ENCODE results near the gene VPS26B. TPM values are rescaled to one million over a fixed set of nuclear protein-coding genes. Genes with fewer than 3 reads are reported as not detected.
"Not testable (repeated sequence)": the region's sequence is repeated elsewhere in the genome, so short reads cannot be mapped to it uniquely, and the experiment has no call there.

VPS26B gene
- total RNA-seq, 1 donor, result 36.5 TPM

- H3K4me1 ChIP-seq (ENCODE audit: insufficient read depth, low read length), result no peaks in the 10 kb centered on the region
- no peaks in the 10 kb centered on the region for H3K9me3 ChIP-seq (ENCODE audit: low read depth, low read length)
- H3K4me3 ChIP-seq (ENCODE audit: low read length), result no peak overlapping the region
- H3K27me3 ChIP-seq (ENCODE audit: insufficient read depth, low read length), result no peaks in the 10 kb centered on the region
Observed at GRCh38 chr11:134244593-134244992, 20.1 kb downstream of the VPS26B start.

- H3K4me1 ChIP-seq (ENCODE audit: insufficient read depth, low read length), result peaks cover 5% of the 10 kb centered on the region
- no peaks in the 10 kb centered on the region for H3K9me3 ChIP-seq (ENCODE audit: low read depth, low read length)
- H3K4me3 ChIP-seq (ENCODE audit: low read length), result no peak overlapping the region
- no peaks in the 10 kb centered on the region for H3K27me3 ChIP-seq (ENCODE audit: insufficient read depth, low read length)
Observed at GRCh38 chr11:134245434-134245833, 21.0 kb downstream of the VPS26B start.

GRCh38 chr11:134246100-134246499, 21.6 kb downstream of the VPS26B start:
- Histone ChIP-seq H3K4me3 (ENCODE audit: low read length) (no peak overlapping the region), H3K9me3 (ENCODE audit: low read depth, low read length) (no peaks in the 10 kb centered on the region), H3K27me3 (ENCODE audit: insufficient read depth, low read length) (no peaks in the 10 kb centered on the region), H3K4me1 (ENCODE audit: insufficient read depth, low read length) (peaks cover 11% of the 10 kb centered on the region)

- Histone ChIP-seq H3K9me3 (ENCODE audit: low read depth, low read length) (no peaks in the 10 kb centered on the region), H3K4me1 (ENCODE audit: insufficient read depth, low read length) (peaks cover 11% of the 10 kb centered on the region), H3K27me3 (ENCODE audit: insufficient read depth, low read length) (no peaks in the 10 kb centered on the region), H3K4me3 (ENCODE audit: low read length) (no peak overlapping the region)
Observed at GRCh38 chr11:134246678-134247077, 22.2 kb downstream of the VPS26B start.

GRCh38 chr11:134248910-134249480, 24.5 kb downstream of the VPS26B start:
- Histone ChIP-seq H3K4me3 (ENCODE audit: low read length) (no peak overlapping the region), H3K4me1 (ENCODE audit: insufficient read depth, low read length) (peaks cover 26% of the 10 kb centered on the region), H3K9me3 (ENCODE audit: low read depth, low read length) (no peaks in the 10 kb centered on the region), H3K27me3 (ENCODE audit: insufficient read depth, low read length) (no peaks in the 10 kb centered on the region)

- no peak overlapping the region for H3K4me3 ChIP-seq (ENCODE audit: low read length)
- H3K9me3 ChIP-seq (ENCODE audit: low read depth, low read length), result no peaks in the 10 kb centered on the region
- H3K27me3 ChIP-seq (ENCODE audit: insufficient read depth, low read length), result no peaks in the 10 kb centered on the region
- peaks cover 36% of the 10 kb centered on the region for H3K4me1 ChIP-seq (ENCODE audit: insufficient read depth, low read length)
Observed at GRCh38 chr11:134250246-134250645, 25.8 kb downstream of the VPS26B start.

GRCh38 chr11:134250675-134251074, 26.2 kb downstream of the VPS26B start:
- Histone ChIP-seq H3K4me3 (ENCODE audit: low read length) (no peak overlapping the region), H3K9me3 (ENCODE audit: low read depth, low read length) (no peaks in the 10 kb centered on the region), H3K27me3 (ENCODE audit: insufficient read depth, low read length) (no peaks in the 10 kb centered on the region), H3K4me1 (ENCODE audit: insufficient read depth, low read length) (peaks cover 40% of the 10 kb centered on the region)

GRCh38 chr11:134252346-134253187, 28.1 kb downstream of the VPS26B start:
- Histone ChIP-seq H3K27me3 (ENCODE audit: insufficient read depth, low read length) (no peaks in the 10 kb centered on the region), H3K4me1 (ENCODE audit: insufficient read depth, low read length) (peaks cover 40% of the 10 kb centered on the region), H3K9me3 (ENCODE audit: low read depth, low read length) (no peaks in the 10 kb centered on the region), H3K4me3 (ENCODE audit: low read length) (peak overlapping the region; percentile 73)

- Histone ChIP-seq H3K4me1 (ENCODE audit: insufficient read depth, low read length) (peaks cover 40% of the 10 kb centered on the region), H3K9me3 (ENCODE audit: low read depth, low read length) (no peaks in the 10 kb centered on the region), H3K4me3 (ENCODE audit: low read length) (peak within 1 kb of the TSS; percentile 73), H3K27me3 (ENCODE audit: insufficient read depth, low read length) (no peaks in the 10 kb centered on the region)
Observed at GRCh38 chr11:134253188-134253993, 28.9 kb downstream of the VPS26B start, which contains the start of the genes ACAD8 and THYN1. TSS of gene ACAD8 (plus strand) at chr11:134253568. CDS start at chr11:134253601, 33 bp downstream. TSS of gene THYN1 (minus strand) at chr11:134253352. CDS start at chr11:134252882, 470 bp downstream.

GRCh38 chr11:134254433-134255183, 30.1 kb downstream of the VPS26B start:
- H3K9me3 ChIP-seq (ENCODE audit: low read depth, low read length), result no peaks in the 10 kb centered on the region
- H3K27me3 ChIP-seq (ENCODE audit: insufficient read depth, low read length), result no peaks in the 10 kb centered on the region
- peak overlapping the region; percentile 73 for H3K4me3 ChIP-seq (ENCODE audit: low read length)
- H3K4me1 ChIP-seq (ENCODE audit: insufficient read depth, low read length), result peaks cover 40% of the 10 kb centered on the region

GRCh38 chr11:134255184-134255561, 30.7 kb downstream of the VPS26B start:
- H3K9me3 ChIP-seq (ENCODE audit: low read depth, low read length); H3K4me3 ChIP-seq (ENCODE audit: low read length); H3K27me3 ChIP-seq (ENCODE audit: insufficient read depth, low read length): not testable (repeated sequence)
- H3K4me1 ChIP-seq (ENCODE audit: insufficient read depth, low read length), result peaks cover 39% of the 10 kb centered on the region

GRCh38 chr11:134257101-134257500, 32.6 kb downstream of the VPS26B start:
- Histone ChIP-seq H3K9me3 (ENCODE audit: low read depth, low read length) (no peaks in the 10 kb centered on the region), H3K4me3 (ENCODE audit: low read length) (no peak overlapping the region), H3K27me3 (ENCODE audit: insufficient read depth, low read length) (no peaks in the 10 kb centered on the region), H3K4me1 (ENCODE audit: insufficient read depth, low read length) (peaks cover 35% of the 10 kb centered on the region)

GRCh38 chr11:134258577-134258976, 34.1 kb downstream of the VPS26B start:
- Histone ChIP-seq H3K4me1 (ENCODE audit: insufficient read depth, low read length) (peaks cover 28% of the 10 kb centered on the region), H3K9me3 (ENCODE audit: low read depth, low read length) (no peaks in the 10 kb centered on the region), H3K4me3 (ENCODE audit: low read length) (no peak overlapping the region), H3K27me3 (ENCODE audit: insufficient read depth, low read length) (no peaks in the 10 kb centered on the region)

- Histone ChIP-seq H3K9me3 (ENCODE audit: low read depth, low read length) (no peaks in the 10 kb centered on the region), H3K27me3 (ENCODE audit: insufficient read depth, low read length) (no peaks in the 10 kb centered on the region), H3K4me1 (ENCODE audit: insufficient read depth, low read length) (peaks cover 12% of the 10 kb centered on the region), H3K4me3 (ENCODE audit: low read length) (no peak overlapping the region)
Observed at GRCh38 chr11:134260503-134260902, 36.0 kb downstream of the VPS26B start.
